GM10847 (cell line): ENCODE data around the gene CCDC93.
A peak's percentile ranks its signal among the peaks of the same experiment; 100 is the strongest.

ENCODE experiments used
- POLR2A ChIP-seq: IDR thresholded peaks from 2 replicates; pipeline ENCODE4 v1.6.1; 2011; ENCODE audit not compliant: insufficient read length; ENCODE audit errors: extremely low read depth

CCDC93 gene

DNA sequence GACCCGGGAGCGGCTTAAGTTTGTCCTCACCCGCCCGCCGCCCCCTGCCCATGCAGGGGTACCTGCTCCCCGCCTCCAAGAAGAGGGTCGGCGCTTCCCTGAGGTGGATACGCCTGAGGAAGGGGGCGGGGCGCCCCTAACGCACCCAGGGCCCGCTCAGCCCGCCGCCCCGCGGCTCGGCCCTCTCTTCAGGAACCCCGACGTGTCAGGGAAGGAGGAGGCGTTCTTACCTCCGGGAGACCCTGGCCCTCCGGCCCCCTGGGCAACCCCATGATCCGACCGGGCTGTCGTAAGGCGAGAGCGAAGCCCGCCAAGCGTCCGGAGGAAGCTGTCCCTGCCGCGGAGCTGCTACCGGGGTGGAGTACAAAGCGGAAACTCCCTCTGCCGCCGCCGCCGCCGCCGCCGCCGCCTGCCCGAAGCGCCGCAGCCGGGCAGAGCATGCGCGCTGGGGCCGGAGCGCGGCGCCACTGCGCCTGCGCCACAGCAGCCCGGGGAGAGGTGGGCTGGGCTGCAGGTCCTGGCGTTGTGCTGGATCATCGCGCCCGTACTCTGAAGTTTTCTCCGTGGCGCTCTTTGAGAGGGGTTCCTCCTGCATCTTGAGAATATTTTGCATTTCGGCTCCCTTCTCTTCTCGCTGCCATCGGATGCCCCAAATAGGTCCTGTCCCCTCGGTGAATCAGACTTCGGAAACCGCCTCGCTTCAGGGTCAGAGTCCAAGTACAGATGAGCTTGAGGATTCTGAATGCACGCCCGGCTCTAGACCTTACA lies at the start of gene CCDC93:
TSS of gene CCDC93 (minus strand) at position 347 of the 768 bp plus-strand sequence. CDS start at position 272, 75 bp downstream.
- peak; percentile 28 for TF ChIP-seq POLR2A

DNA sequence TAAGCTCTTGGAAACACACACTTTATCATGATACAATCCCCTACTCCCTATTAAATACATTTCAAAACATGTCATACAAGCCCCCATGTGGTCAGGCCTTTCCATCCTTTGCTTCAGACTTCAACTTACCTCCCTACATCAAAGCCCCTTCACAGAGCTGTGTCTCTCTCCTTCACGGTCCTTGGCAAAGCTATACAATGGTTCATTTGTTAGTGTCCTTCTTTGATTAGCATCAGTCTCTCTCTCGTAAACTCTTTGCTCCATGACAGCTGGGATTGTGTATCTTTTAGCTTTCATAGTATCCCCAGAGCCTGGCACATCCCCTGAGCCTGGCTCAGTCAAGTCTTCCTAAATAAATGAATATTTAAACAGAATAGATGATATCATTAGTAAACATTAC lies 48.8 kb upstream of the CCDC93 start:
- TF ChIP-seq POLR2A = no peak

DNA sequence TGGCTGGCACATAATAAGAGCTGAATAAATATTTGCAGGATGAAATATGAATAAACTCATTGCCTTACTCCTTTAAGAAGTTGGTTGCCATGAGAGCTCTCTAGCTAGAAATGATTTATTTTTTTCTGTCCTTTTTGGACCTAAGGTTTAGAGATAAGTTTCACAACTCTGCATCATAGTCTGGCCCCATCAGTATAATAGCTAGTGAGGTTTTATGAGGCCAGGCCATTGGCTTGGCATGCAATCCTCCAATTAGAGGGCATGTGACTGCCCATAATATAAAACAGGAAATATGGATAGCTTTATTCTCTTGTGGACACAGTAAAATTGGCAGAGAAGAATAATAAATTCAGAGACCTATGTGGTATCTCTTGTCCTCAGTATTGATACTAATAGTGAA lies 48.2 kb upstream of the CCDC93 start:
- no peak for TF ChIP-seq POLR2A

GRCh38 chr2:118061135-118061955 lies 47.5 kb upstream of the CCDC93 start:
- no peak for TF ChIP-seq POLR2A

- TF ChIP-seq POLR2A = no peak
Measured at GRCh38 chr2:118059919-118060478, 46.1 kb upstream of the CCDC93 start.

GRCh38 chr2:118058951-118059350 lies 45.1 kb upstream of the CCDC93 start:
- TF ChIP-seq POLR2A = no peak

GRCh38 chr2:118056801-118057200 lies 42.9 kb upstream of the CCDC93 start:
- no peak for TF ChIP-seq POLR2A

GRCh38 chr2:118056165-118056534 lies 42.3 kb upstream of the CCDC93 start:
- TF ChIP-seq POLR2A = no peak

DNA sequence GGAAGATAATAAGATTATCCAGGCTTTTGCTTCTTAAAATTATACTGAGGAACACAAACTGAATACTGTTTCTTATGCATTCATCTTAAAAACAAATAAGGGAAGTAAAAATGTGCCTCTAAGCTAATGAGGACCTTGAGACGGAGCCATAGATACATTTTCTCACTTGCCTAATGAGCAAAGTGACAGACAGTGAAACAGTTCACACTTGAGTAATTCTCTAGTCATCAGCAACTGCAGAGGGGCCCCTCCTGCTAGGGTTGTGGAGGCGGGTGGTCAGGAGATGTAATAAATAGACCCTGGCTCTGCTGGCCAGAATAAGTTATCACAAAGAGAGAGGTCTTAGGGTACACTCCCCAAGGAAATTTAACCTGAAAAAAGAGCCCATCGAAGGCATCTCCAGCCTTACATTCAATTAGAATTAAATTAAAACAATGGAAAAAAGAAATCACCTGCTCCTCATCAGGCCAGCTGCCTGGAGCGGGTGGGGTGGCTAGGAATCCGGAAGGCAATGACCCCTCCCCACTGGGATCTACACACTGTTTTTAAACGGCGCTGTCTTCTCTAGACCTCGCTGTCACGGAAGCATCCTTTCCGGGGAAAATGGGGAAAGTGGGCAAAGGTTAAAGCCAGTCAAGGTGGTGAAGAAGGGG lies 41.8 kb upstream of the CCDC93 start:
- no peak for TF ChIP-seq POLR2A

DNA sequence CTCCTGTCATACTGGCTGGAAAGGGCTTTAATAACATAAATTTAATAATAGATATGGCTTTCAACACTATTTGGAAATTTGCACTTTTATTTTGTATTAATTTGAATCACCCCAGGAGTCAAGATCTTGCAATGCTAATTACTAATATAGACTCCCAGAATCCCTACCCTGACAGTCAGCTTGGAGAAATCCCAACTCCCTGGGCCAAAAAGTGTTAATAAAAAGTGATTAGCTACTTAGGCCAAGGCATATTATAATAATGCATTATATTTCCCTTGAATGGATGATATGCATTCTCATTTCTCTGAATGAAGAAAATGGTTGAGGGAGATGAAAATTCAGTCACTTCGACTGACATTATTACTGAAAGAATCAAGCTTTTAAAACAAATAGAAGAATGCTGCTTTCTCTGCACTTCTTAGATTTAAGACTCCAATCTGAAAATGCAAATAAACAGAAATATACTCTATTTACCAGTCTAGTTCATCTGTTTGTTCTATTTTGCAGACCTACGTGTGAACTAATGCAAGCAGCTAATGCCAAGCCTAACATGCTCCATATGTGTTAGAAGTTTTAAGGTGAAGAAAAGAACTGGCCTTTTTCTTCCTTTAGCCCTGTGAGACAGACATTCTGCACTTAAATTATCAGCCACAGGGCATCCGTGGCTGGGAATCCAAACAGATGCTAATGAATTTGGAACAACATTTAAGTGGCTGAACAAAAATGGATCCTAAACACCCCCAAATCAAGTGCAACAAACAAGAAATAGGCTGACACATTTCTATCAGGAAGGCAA lies 40.5 kb upstream of the CCDC93 start:
- no peak for TF ChIP-seq POLR2A

GRCh38 chr2:118053681-118054080 lies 39.8 kb upstream of the CCDC93 start:
- TF ChIP-seq POLR2A = no peak

DNA sequence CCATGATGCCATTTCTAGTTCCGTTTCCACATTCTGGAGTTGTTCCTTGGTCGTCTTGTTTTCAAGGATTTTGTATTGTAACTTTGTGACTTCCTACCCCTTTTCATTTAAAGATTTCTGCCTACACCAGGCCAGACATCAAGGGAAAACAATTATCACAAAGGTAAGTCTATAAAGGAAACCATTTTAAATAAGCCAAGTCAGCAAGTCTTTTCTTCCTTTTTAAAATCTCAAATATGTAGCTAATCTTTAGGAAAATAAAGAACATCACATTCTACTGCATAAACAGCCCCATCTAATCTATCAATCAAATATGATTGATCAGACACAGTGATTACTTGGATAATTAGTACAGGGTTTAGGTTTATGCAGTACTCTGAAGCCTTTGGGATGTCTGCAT lies 38.6 kb upstream of the CCDC93 start:
- no peak for TF ChIP-seq POLR2A

DNA sequence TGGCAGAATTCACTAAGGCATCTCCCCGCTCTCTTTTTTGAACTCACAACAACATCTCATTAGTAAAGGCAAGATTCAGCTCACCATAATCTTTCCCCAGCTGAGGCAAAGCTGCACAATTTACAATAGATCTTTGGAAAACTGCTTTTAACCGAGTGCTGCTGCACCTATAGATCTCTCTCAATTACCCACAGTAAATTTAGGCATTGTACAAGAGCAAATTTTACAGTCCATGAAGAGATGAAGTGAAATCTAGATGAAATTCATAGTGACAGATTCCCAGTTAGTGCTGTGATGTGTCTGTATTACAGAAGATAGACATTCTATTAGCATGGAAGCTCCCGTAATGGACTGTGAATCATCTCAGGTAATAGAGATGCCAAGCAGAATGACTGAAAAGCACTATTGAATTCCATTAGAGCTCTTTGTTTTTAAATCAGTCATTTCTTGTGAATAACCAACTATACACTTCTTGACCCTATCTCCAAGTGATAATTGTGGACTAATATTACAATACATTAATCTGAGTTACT lies 38.0 kb upstream of the CCDC93 start:
- no peak for TF ChIP-seq POLR2A

GRCh38 chr2:118050974-118051373 lies 37.1 kb upstream of the CCDC93 start:
- TF ChIP-seq POLR2A = no peak

DNA sequence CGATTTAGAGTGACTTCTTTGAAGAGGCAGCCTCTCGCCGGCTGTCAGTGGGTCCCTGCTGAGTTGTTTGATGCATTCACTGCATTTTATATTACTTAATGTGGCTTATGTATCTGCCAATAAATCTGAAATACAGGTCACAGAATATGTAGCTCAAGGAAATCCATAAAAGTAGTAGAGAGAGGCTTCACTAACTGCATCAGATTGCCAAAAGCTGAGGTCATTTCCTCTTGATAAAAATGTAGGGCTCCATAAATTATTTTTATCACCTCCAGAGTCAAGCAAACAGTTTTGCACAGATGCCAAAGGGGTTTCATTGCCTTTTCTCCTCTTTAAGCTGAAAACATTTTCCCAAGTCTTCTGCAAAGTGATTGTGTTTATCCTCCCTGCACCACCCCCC lies 36.5 kb upstream of the CCDC93 start:
- no peak for TF ChIP-seq POLR2A

DNA sequence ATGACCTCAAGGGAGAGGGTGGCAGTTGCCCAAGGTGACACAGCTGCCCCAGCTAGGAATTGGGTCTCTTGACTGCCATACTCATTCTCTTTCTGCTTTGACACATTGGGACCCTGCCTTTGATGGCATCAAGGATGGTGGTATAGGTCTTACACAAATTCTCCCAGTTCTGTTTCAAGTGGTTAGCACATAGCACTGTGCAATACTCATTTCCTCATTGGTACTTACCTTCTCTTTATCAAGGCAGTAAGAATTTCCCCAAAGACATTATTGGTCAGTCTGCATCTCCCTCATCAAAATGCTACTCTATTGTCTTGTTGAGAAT lies 35.9 kb upstream of the CCDC93 start:
- no peak for TF ChIP-seq POLR2A
